ENCODE data around the gene NELFE. TPM values are rescaled to one million over a fixed set of nuclear protein-coding genes. Genes with fewer than 3 reads are reported as not detected.

Gene NELFE
- total RNA-seq, 1 experiment from 2014 or later = 73.8 TPM

DNA sequence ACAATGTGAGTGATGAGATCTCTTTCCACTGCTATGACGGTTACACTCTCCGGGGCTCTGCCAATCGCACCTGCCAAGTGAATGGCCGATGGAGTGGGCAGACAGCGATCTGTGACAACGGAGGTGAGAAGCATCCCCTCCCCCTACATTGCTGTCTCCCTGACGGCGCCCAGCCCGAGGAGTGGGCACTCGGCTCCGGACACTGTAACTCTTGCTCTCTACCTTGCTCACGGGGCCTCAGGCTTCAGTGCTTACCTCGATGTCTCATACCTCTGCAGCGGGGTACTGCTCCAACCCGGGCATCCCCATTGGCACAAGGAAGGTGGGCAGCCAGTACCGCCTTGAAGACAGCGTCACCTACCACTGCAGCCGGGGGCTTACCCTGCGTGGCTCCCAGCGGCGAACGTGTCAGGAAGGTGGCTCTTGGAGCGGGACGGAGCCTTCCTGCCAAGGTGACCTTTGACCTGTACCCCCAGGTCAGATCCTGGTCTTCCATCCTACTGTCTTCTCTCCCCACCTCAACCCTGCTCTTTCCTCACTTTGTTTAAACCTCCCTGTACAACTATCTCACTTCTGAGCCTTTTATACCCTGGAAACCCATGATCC lies 11.6 kb downstream of the NELFE start:
- no peaks in the 10 kb centered on the region for H3K9me3 Mint-ChIP-seq
- ChIA-PET CTCF (no interaction called here), POLR2A (no interaction called here)
- TF ChIP-seq GRHL2 (CRISPR knock-in tag; IDR thresholded peaks at IDR 0.05; ENCODE audit: insufficient replicate concordance, severe bottlenecking) (no peak), ZNF121 (CRISPR knock-in tag; IDR thresholded peaks at IDR 0.05) (no peak), PRRX2 (CRISPR knock-in tag; IDR thresholded peaks at IDR 0.05) (no peak), ZNF671 (CRISPR knock-in tag; IDR thresholded peaks at IDR 0.05) (no peak), ZNF317 (CRISPR knock-in tag; IDR thresholded peaks at IDR 0.05; ENCODE audit: borderline replicate concordance, low read depth) (no peak), ZNF416 (CRISPR knock-in tag; IDR thresholded peaks at IDR 0.05) (no peak), RELA (CRISPR knock-in tag; IDR thresholded peaks at IDR 0.05; ENCODE audit: borderline replicate concordance) (no peak), OVOL2 (CRISPR knock-in tag; IDR thresholded peaks at IDR 0.05; ENCODE audit: borderline replicate concordance) (no peak), ZNF219 (CRISPR knock-in tag; IDR thresholded peaks at IDR 0.05; ENCODE audit: borderline replicate concordance) (no peak), SMAD4 (CRISPR knock-in tag; IDR thresholded peaks at IDR 0.05) (no peak), IRF2 (CRISPR knock-in tag; IDR thresholded peaks at IDR 0.05; ENCODE audit: borderline replicate concordance, low read depth) (no peak)
- TF ChIP-seq, protein P1, sequence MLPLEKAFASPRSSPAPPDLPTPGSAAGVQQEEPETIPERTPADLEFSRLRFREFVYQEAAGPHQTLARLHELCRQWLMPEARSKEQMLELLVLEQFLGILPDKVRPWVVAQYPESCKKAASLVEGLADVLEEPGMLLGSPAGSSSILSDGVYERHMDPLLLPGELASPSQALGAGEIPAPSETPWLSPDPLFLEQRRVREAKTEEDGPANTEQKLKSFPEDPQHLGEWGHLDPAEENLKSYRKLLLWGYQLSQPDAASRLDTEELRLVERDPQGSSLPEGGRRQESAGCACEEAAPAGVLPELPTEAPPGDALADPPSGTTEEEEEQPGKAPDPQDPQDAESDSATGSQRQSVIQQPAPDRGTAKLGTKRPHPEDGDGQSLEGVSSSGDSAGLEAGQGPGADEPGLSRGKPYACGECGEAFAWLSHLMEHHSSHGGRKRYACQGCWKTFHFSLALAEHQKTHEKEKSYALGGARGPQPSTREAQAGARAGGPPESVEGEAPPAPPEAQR (CRISPR knock-in tag; IDR thresholded peaks at IDR 0.05) = no peak
- TF ChIP-seq, protein P2, sequence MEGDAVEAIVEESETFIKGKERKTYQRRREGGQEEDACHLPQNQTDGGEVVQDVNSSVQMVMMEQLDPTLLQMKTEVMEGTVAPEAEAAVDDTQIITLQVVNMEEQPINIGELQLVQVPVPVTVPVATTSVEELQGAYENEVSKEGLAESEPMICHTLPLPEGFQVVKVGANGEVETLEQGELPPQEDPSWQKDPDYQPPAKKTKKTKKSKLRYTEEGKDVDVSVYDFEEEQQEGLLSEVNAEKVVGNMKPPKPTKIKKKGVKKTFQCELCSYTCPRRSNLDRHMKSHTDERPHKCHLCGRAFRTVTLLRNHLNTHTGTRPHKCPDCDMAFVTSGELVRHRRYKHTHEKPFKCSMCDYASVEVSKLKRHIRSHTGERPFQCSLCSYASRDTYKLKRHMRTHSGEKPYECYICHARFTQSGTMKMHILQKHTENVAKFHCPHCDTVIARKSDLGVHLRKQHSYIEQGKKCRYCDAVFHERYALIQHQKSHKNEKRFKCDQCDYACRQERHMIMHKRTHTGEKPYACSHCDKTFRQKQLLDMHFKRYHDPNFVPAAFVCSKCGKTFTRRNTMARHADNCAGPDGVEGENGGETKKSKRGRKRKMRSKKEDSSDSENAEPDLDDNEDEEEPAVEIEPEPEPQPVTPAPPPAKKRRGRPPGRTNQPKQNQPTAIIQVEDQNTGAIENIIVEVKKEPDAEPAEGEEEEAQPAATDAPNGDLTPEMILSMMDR (IDR thresholded peaks at IDR 0.05) = no peak
- TF ChIP-seq, protein P3, sequence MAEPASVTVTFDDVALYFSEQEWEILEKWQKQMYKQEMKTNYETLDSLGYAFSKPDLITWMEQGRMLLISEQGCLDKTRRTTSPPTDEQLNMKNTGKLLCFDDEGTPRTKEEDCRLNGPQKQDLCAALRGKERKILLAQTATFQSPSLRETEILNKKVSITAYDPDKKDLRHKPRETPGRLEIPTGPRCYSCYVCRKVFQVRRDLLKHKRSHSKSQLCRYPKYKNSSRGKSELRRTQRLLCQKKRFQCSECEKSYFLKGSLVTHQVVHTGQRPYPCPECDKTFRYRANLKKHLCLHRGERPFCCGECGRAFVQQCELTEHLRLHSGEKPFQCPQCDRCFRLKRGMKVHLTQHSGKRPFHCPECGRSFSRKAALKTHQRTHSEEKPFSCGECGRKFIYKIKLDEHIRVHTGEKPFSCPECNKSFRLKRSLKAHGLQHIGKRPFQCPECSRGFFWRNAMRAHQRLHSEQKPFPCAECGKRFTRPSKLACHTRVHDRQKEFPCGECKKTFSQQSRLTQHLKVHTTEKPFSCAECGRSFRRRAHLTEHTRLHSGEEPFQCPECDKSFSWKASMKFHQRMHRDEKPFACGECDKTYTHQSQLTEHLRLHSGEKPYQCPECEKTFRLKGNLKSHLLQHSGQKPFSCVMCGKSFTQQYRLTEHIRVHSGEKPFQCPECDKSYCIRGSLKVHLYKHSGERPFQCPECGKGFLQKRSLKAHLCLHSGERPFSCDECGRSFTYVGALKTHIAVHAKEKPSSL (CRISPR knock-in tag; conservative IDR thresholded peaks at IDR 0.05) = no peak
- TF ChIP-seq, protein P4, sequence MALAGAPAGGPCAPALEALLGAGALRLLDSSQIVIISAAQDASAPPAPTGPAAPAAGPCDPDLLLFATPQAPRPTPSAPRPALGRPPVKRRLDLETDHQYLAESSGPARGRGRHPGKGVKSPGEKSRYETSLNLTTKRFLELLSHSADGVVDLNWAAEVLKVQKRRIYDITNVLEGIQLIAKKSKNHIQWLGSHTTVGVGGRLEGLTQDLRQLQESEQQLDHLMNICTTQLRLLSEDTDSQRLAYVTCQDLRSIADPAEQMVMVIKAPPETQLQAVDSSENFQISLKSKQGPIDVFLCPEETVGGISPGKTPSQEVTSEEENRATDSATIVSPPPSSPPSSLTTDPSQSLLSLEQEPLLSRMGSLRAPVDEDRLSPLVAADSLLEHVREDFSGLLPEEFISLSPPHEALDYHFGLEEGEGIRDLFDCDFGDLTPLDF (CRISPR knock-in tag; IDR thresholded peaks at IDR 0.05) = no peak
- TF ChIP-seq, protein P5, sequence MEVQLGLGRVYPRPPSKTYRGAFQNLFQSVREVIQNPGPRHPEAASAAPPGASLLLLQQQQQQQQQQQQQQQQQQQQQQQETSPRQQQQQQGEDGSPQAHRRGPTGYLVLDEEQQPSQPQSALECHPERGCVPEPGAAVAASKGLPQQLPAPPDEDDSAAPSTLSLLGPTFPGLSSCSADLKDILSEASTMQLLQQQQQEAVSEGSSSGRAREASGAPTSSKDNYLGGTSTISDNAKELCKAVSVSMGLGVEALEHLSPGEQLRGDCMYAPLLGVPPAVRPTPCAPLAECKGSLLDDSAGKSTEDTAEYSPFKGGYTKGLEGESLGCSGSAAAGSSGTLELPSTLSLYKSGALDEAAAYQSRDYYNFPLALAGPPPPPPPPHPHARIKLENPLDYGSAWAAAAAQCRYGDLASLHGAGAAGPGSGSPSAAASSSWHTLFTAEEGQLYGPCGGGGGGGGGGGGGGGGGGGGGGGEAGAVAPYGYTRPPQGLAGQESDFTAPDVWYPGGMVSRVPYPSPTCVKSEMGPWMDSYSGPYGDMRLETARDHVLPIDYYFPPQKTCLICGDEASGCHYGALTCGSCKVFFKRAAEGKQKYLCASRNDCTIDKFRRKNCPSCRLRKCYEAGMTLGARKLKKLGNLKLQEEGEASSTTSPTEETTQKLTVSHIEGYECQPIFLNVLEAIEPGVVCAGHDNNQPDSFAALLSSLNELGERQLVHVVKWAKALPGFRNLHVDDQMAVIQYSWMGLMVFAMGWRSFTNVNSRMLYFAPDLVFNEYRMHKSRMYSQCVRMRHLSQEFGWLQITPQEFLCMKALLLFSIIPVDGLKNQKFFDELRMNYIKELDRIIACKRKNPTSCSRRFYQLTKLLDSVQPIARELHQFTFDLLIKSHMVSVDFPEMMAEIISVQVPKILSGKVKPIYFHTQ (CRISPR knock-in tag; IDR thresholded peaks at IDR 0.05) = no peak
- TF ChIP-seq, protein P6, sequence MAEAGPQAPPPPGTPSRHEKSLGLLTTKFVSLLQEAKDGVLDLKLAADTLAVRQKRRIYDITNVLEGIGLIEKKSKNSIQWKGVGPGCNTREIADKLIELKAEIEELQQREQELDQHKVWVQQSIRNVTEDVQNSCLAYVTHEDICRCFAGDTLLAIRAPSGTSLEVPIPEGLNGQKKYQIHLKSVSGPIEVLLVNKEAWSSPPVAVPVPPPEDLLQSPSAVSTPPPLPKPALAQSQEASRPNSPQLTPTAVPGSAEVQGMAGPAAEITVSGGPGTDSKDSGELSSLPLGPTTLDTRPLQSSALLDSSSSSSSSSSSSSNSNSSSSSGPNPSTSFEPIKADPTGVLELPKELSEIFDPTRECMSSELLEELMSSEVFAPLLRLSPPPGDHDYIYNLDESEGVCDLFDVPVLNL (CRISPR knock-in tag; IDR thresholded peaks at IDR 0.05; ENCODE audit: borderline replicate concordance, low read depth) = no peak
- H3K27me3 Mint-ChIP-seq (ENCODE audit: low read depth) = peaks cover 56% of the 10 kb centered on the region
- ATAC-seq (no peak), DNase-seq (ENCODE audit: low spot score) (no peak)
- no peak overlapping the region for H3K4me3 Mint-ChIP-seq
- peaks cover 4% of the 10 kb centered on the region; the same call in 1 of the 2 replicates for H3K4me1 Mint-ChIP-seq
- peaks cover 7% of the 10 kb centered on the region; the same call in 1 of the 2 replicates for H3K36me3 Mint-ChIP-seq
- H3K27ac Mint-ChIP-seq = no peak overlapping the region
